ENCODE results near the gene TLR8.
"Not testable (repeated sequence)": the region's sequence is repeated elsewhere in the genome, so short reads cannot be mapped to it uniquely, and the experiment has no call there.

TLR8 gene

DNA sequence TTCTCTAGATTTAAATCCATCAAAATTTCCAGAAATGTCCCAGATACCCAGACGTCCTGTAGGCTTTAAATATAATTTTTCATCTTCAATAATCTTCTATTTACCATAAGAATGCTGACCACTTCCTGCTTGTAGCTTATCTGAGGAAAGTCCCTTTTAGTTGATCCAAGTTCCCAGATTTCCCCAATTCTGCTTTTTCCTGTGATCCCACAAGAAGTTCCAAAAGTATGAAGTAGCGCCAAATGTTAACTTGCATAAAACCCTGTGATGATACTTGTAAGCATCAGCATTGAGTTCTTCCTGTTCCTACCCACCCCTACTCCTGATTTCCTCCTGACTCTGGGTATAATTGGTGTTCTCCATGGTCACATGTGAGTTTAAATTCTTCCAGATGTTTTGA lies 10.6 kb upstream of the TLR8 start:
- DNase-seq (ENCODE audit: extremely low read depth in 1 of 2, low read depth in 1 of 2), result no peak

DNA sequence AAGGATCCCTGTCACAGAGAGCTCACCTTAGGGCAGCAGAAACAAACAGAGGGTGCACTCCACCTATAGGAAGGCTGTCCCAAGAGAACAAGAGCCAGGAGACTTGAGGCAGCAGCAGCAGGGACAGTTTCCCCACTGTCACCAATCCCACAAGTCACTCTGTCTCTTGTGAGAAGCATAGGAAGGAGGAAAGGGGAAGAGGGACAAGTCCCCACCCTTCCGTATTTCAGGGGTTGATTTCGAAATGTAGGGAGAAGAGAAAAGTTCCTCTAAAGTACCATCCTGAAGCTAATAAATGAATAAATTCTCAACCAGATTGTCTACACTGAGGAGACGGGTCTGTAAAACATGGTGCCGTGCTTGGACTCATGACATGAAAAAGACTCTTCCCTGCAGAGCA lies 9.5 kb upstream of the TLR8 start:
- DNase-seq (ENCODE audit: extremely low read depth in 1 of 2, low read depth in 1 of 2), result no peak

DNA sequence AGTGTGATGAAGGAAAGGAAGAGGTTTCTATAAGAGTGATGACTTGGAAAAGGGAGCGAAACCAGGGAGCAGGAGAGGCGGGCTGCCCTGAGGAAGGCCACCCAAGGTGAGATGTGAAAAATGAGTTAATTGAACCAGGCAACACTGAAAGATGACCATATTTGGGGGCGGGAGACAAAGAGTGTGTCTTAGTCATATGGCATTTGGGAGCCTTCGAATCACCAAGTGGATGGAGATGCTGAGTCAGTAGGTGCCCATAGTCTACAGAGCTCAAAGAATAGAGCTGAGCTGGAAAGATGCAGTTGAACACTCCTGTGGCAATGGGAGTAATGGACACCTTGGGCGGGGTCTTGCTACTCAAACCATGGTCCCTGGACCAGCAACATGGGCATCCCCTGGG lies 8.3 kb upstream of the TLR8 start:
- no peak for DNase-seq (ENCODE audit: extremely low read depth in 1 of 2, low read depth in 1 of 2)

DNA sequence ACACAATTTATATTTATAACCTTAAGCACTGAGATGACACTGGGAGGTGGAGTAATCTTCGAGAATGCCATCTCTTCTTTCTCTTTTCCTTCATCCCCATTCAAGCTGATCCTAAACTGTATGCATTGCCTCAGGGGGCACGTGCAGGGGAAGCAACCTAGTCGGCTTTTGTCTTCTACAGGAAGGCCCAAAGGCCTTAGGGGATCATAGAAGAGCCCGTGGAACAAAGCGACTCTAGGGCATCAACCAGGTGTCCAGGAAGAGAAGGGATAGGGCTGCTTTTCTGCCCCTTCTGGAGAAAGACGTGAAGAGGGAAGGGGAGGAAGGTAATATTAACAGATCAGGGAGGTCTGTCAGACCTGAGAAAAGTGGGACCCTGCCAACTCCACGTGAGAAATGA lies 6.9 kb upstream of the TLR8 start:
- no peak for DNase-seq (ENCODE audit: extremely low read depth in 1 of 2, low read depth in 1 of 2)

DNA sequence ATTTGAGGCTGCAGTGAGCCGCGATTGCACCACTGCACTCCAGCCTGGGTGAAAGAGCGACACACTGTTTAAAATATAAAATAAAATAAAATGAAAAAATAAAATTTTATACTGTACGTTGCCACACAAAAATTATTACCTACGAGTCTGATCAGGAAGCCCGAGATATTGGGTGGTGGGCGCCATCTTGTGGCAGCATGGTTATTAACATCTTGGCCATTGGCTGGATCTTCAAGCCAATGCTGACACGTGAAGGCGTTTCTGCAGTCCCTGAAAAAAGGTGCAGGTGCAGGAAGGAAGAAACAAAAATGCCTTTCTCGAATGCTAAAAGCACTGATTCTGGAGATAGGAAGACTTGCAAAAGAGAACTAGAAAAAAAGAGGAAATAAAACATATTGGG lies 4.9 kb upstream of the TLR8 start:
- DNase-seq (ENCODE audit: extremely low read depth in 1 of 2, low read depth in 1 of 2), result peak; percentile 8 to 42

DNA sequence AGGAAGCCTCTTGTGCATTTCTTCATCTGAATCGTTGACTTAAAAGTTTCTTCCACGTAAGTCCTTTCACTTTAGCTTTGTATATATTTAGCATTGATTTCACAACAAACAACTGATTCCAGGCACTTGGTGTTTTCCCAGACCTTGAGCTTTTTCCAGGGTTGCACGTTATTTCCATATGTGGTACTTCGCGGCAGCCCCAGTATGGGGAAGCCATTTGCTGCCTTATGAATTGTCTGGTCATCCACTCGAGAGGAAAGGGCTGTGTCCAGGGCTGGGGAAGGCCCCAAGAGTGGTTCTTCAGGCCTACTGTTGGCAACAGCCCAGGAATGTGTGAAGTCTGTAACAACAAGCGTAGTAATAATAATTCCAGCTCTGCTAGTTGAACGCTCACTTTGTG lies 2.8 kb upstream of the TLR8 start:
- DNase-seq (ENCODE audit: extremely low read depth in 1 of 2, low read depth in 1 of 2), result no peak

DNA sequence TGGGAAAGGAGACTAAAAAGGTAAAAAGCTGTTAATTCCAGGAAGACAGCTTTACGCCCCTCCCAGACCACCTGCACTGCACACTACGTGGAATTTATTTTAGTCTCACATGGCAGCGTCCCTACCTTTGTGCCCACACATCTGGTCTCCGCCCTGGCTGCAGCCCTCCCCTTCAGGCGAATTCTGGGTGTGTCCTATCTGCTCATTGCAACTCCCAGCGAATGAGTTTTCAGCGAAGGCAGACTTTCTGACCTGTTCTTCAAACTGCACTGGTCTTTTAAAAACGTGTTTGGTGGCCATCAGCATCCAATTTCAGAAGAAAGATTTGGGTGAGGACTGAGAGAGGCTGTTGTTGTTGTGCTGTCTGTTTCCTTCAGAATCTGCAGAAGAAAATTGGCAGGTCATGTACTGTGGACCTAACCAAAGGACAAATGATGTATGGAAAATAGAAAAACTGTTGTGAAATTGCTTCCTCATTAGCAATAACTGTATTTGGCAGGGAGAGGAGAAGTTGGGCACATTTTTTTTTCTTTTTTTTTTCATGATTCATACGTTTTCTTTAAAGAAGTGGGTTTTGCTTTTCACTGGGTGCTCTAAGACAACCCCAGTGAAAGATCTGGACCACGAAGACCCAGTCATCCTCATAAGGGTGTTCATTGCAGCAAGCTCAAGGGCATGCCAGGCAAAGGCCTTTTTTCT lies 4.2 kb downstream of the TLR8 start:
- no peak for DNase-seq (ENCODE audit: extremely low read depth in 1 of 2, low read depth in 1 of 2)

DNA sequence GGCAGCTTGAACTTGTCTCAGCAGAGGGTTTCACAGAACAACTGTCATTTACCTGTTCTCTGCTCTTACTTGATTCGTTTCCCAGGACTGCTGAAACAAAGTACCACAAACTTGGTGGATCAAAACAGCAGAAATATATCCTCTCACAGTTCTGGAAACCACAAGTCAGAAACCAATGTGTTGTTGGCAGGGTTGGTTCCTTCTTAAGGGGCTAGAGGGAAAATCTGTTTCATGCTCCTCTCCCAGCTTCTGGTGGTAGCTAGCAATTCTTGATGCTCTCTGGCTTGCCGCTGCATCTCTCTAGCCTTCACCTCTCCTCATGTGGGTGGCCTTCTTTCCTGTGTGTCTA lies 4.7 kb downstream of the TLR8 start:
- DNase-seq (ENCODE audit: extremely low read depth in 1 of 2, low read depth in 1 of 2), result no peak

DNA sequence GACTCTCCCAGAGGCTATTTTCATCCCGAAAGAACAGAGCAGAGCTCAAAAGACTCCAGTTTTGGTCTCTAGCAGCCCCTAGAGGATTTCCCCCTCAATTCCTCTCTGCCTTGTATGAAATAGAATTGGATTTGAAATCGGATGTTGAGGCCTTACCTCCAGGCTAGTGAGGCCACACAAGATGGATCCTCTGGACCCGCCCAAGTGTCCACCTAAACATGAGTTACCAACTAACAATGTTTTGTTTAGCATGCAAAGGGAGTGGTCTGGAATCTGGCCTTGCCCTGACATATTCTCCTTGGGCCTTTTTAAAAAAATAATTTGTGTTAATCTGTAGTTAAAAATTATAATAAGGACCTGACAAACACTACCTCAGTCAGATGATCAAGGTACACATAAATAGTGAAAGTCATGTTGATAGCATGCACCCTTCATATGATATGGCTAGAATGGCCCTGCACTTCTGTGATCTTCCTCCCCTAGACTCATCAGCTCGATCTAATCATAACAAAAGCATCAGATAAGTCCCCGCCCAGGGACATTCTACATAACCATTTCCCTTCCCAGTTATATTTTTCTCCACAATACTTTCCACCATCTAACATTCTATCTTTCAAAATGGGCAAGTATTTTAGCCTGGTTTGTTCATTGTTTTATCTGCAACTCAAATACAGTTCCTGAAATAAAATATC lies 6.5 kb downstream of the TLR8 start:
- DNase-seq (ENCODE audit: extremely low read depth in 1 of 2, low read depth in 1 of 2), result no peak

DNA sequence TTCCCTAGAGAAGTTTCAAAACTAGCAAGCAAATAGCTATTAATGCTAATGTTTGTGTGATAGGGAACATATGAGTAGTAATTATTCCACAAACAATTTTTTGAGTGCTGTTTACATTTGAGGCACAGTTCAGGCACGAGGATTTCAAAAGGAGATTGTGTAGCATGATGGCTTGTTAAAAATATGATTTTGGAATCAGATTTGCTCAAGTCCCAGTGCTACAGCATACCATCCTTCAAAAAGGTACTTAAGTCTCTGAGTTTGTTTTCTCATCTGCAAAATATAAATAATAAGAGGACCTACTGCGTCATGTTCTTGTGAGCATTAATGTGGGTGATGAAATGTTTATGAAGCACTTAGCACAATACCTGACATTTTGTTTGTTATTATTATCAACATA lies 11.3 kb downstream of the TLR8 start:
- DNase-seq (ENCODE audit: extremely low read depth in 1 of 2, low read depth in 1 of 2), result no peak

DNA sequence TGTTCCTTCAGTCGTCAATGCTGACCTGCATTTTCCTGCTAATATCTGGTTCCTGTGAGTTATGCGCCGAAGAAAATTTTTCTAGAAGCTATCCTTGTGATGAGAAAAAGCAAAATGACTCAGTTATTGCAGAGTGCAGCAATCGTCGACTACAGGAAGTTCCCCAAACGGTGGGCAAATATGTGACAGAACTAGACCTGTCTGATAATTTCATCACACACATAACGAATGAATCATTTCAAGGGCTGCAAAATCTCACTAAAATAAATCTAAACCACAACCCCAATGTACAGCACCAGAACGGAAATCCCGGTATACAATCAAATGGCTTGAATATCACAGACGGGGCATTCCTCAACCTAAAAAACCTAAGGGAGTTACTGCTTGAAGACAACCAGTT lies 12.6 kb downstream of the TLR8 start:
- no peak for DNase-seq (ENCODE audit: extremely low read depth in 1 of 2, low read depth in 1 of 2)

DNA sequence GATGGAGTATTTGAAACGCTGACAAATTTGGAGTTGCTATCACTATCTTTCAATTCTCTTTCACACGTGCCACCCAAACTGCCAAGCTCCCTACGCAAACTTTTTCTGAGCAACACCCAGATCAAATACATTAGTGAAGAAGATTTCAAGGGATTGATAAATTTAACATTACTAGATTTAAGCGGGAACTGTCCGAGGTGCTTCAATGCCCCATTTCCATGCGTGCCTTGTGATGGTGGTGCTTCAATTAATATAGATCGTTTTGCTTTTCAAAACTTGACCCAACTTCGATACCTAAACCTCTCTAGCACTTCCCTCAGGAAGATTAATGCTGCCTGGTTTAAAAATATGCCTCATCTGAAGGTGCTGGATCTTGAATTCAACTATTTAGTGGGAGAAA lies 13.2 kb downstream of the TLR8 start:
- no peak for DNase-seq (ENCODE audit: extremely low read depth in 1 of 2, low read depth in 1 of 2)

DNA sequence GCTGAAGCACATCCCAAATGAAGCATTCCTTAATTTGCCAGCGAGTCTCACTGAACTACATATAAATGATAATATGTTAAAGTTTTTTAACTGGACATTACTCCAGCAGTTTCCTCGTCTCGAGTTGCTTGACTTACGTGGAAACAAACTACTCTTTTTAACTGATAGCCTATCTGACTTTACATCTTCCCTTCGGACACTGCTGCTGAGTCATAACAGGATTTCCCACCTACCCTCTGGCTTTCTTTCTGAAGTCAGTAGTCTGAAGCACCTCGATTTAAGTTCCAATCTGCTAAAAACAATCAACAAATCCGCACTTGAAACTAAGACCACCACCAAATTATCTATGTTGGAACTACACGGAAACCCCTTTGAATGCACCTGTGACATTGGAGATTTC lies 14.6 kb downstream of the TLR8 start:
- DNase-seq (ENCODE audit: extremely low read depth in 1 of 2, low read depth in 1 of 2), result no peak

DNA sequence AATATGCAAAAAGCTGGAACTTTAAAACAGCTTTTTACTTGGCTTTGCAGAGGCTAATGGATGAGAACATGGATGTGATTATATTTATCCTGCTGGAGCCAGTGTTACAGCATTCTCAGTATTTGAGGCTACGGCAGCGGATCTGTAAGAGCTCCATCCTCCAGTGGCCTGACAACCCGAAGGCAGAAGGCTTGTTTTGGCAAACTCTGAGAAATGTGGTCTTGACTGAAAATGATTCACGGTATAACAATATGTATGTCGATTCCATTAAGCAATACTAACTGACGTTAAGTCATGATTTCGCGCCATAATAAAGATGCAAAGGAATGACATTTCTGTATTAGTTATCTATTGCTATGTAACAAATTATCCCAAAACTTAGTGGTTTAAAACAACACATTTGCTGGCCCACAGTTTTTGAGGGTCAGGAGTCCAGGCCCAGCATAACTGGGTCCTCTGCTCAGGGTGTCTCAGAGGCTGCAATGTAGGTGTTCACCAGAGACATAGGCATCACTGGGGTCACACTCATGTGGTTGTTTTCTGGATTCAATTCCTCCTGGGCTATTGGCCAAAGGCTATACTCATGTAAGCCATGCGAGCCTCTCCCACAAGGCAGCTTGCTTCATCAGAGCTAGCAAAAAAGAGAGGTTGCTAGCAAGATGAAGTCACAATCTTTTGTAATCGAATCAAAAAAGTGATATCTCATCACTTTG lies 15.6 kb downstream of the TLR8 start:
- no peak for DNase-seq (ENCODE audit: extremely low read depth in 1 of 2, low read depth in 1 of 2)

DNA sequence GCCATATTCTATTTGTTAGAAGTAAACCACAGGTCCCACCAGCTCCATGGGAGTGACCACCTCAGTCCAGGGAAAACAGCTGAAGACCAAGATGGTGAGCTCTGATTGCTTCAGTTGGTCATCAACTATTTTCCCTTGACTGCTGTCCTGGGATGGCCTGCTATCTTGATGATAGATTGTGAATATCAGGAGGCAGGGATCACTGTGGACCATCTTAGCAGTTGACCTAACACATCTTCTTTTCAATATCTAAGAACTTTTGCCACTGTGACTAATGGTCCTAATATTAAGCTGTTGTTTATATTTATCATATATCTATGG lies 16.1 kb downstream of the TLR8 start:
- no peak for DNase-seq (ENCODE audit: extremely low read depth in 1 of 2, low read depth in 1 of 2)

DNA sequence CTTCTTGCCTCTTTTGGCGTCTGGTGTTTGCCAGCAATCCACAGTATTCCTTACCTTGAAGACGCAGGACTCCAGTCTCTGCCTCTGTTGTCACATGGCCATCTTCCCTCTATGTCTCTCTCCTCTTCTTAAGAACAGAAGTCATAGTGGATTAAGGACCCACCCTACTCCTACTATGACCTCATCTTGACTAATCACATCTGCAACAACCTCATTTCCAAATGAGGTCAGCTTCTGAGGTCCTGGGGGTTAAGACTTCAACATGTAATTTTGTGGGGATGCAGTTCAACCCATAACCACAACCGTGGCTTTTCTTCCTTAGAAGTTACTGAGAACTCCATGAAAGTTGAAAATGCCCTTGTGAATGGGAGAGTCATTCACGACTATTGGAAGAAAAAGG lies 23.3 kb downstream of the TLR8 start:
- DNase-seq (ENCODE audit: extremely low read depth in 1 of 2, low read depth in 1 of 2), result no peak

DNA sequence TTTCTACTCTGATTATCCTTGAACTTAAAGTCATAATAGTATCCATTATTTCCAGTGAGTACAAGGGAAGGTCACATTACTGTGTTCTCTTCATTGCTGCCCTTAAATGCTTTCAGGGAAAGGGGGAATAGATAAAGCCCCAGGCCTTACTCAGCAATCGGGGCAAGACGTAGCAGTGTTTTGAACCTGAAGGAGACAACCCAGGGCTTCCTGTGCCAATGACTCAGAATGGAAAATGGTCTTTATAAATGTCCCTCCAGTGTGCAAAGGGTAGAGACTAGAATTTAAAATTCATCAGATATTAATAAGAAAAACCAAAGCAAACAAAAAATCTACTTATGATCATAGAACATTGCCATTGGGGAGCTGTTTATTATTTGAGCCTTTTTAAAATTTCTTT lies 23.7 kb downstream of the TLR8 start:
- DNase-seq (ENCODE audit: extremely low read depth in 1 of 2, low read depth in 1 of 2), result no peak

DNA sequence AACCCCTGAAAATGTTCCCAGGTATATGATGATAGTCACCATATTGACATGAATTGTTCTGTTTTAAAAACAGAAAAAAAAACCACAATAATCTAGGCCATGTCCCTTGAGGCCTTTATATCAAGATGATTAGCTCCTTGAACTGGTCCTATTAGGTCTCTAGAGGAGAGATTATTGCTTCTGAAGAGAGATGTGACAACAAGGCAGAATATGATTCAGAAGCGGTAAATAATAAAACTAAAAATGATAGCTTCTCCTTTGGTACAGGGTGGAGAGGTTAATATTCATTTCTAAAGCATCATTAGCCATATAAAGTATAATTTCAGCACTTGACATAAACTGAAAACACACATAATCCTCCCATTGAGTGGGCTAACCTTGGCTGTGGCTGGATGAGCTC lies 25.8 kb downstream of the TLR8 start:
- no peak for DNase-seq (ENCODE audit: extremely low read depth in 1 of 2, low read depth in 1 of 2)

DNA sequence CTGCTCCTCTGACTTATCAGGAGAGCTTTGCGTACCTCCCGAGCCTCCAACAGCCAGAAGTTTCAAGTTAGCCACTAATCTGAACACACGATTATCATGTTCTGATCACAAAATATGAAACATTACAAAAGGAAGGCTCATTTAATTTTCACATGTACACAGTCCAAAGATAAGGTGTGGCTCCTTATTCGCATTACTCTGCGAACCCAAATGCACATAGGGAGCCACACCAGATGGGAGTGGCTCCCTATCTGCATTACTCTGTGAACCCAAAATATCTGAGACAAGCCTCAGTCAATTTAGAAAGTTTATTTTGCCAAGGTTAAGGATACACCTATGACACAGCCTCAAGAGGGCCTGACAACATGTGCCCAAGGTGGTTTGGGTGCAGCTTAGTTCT lies 28.4 kb downstream of the TLR8 start:
- no peak for DNase-seq (ENCODE audit: extremely low read depth in 1 of 2, low read depth in 1 of 2)

DNA sequence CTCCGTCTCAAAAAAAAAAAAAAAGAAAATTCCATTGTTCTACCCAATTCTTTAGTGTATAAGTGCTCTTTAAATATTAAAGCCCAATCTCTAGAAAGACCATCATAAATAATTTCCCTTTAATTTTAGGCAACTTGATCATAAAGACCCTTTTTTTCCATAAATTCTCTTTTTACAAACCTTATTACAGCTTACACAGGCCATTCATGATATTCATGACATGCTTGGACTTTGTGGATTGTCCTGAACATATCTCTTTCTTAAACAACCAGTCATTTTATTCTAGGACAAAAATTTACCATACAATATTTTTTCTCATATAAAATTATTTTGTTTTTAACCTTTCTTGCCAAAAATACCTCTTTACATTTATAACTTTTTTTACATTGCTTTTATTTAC lies 30.5 kb downstream of the TLR8 start:
- no peak for DNase-seq (ENCODE audit: extremely low read depth in 1 of 2, low read depth in 1 of 2)

DNA sequence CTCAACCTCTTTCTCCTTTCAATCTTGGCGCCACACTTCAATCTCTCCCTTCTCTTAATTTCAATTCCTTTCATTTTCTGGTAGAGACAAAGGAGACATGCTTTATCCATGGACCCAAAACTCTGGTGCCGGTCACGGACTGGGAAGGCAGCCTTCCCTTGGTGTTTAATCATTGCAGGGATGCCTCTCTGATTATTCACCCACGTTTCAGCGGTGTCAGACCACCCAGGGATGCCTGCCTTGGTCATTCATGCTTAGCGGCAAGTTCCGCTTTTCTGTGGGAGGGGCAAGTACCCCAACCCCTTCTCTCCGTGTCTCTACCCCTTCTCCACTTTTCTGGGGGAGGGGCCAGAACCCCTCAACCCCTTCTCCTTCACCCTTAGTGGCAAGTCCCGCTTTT lies 34.1 kb downstream of the TLR8 start:
- not testable (repeated sequence) for DNase-seq (ENCODE audit: extremely low read depth in 1 of 2, low read depth in 1 of 2)

DNA sequence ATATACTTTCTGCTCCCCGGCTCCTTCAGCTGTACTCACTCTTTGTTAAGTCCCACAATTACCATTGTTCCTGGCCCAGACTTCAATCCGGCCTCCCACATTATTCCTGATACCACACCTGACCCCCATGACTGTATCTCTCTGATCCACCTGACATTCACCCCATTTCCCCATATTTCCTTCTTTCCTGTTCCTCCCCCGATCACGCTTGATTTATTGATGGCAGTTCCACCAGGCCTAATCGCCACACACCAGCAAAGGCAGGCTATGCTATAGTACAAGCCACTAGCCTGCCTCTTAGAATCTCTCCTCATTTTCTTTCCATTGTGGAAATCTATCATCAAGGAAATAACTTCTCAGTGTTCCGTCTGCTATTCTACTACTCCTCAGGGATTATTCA lies 37.2 kb downstream of the TLR8 start:
- not testable (repeated sequence) for DNase-seq (ENCODE audit: extremely low read depth in 1 of 2, low read depth in 1 of 2)

DNA sequence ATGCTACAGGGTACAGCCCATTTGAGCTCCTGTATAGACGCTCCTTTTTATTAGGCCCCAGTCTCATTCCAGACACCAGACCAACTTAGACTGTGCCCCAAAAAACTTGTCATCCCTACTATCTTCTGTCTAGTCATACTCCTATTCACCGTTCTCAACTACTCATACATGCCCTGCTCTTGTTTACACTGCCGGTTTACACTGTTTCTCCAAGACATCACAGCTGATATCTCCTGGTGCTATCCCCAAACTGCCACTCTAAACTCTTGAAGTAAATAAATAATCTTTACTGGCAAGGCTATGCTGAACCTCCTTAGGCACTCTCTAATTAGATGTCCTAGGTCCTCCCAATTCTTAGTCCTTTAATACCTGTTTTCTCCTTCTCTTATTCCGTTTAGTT lies 38.0 kb downstream of the TLR8 start:
- not testable (repeated sequence) for DNase-seq (ENCODE audit: extremely low read depth in 1 of 2, low read depth in 1 of 2)

All from activated CD8-positive, alpha-beta memory T cell treated with anti-CD3 and anti-CD28 coated beads for 1 hour (primary cell).